K562 treated with DMSO at 1 percent for 24 hours (cell line): ENCODE data around the gene ZNF528. TPM values are rescaled to one million over a fixed set of nuclear protein-coding genes. Genes with fewer than 3 reads are reported as not detected.

Experiments
- total RNA-seq: library from RNA; unstranded; fragments of 300-600 nt; gene quantifications from 2 replicates; pipeline ENCODE4 v1.2.3, GENCODE V29; 2022; ENCODE audit warnings: low read depth; ENCODE audit not compliant: insufficient read depth

ZNF528 gene
- total RNA-seq: 0.82 and 0.93 TPM in 2 replicates

DNA sequence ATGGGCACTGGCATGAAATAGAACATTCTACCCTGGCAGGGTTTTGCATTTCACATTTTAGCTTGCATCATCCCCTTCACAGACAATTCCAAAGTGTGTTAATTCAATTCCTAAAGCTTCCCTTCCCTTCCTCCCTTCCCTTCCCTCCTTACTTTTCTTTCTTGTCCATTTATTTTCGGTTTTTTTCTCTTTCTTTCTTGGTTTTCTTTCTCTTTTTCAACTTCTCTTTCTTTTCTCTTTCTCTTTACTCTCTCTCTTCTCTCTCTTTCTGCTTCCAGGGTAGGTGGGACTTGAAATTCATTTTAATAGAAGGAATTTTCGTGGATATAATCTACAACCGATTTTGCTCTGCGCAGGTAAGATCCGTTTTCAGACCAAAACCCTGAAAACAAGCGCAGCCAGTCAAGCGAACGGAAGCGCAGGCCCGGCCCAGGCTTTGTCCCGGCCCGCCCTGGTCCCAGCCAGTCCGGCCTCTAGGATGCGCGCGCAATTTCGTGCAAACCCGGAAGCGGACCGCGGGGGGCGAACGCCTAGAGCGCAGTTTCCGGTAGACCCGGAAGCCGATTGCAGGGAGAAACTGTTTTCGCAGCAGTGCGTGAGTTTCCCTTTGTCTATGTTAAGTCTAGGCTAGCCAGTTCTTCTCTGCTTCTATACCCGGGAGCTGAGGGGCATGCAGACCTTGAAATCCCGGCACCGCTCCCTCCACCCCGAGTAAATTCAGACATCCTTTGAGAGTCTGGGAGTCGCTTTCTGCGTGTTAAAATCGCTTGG lies at the start of gene ZNF528:
Gene ZNF528 (plus strand): TSS at position 540 of the 771 bp plus-strand sequence. CDS start 4,165 bp downstream, outside the sequence.

DNA sequence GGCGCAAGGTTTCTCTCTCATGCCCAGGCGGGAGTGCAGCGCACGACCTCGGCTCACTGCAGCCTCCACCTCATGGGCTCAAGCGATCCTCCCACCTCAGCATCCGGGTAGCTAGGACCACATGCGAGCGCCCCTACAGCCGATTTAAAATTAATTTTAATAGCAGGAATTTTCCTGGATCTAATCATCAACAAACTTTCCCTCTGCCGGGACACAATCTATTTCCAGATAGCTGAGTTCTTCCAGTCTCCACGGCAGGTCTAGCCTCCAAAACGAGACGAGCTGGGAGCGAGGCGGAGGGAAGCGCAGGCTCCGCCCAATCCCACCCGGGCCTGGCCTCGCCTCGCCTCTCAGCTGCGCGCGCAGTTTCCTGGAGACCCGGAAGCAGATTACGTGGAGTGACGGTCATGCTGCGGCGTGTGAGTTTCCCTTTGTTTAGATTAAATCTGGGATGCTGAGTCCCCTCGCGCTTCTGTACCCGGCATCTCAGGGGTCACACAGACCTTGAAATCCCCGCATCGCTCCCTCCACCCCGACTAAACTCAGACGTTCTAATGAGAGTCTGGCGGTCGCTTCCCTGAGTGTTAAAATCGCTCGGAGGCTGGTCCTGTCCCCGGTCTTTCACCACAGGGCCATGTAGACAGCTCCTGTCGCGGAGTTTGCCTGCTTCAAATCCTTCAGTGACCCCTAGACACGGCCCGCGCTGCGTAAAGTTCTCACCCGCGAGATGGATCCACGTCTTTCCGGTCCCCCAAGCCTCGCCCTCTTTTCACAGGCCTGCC lies 27.9 kb upstream of the ZNF528 start, which contains the start of gene ZNF880:
Gene ZNF880 (plus strand): TSS at position 365 of the 782 bp plus-strand sequence. CDS start 43 bp downstream, at position 408.

DNA sequence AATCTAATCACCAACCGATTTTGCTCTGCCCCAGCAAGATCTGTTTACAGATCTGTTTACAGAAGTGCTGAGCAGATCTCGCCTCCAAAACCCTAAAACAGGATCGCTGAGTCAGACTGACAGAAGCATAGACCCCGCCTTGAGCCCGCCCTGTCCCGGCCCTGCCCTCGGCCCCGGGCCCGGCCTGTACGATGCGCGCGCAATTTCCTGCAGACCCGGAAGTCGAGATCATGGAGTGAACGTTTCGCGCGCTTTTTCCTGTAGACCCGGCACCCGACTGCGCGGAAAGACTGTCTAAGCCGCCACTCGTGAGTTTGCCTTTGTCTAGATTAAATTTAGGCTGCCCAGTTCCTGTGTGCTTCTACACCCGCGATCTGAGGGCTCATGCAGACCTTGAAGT lies 31.3 kb downstream of the ZNF528 start, which contains the start of gene ZNF534:
Gene ZNF534 (plus strand): TSS at position 212 of the 400 bp plus-strand sequence. CDS start 2,327 bp downstream, outside the sequence.

DNA sequence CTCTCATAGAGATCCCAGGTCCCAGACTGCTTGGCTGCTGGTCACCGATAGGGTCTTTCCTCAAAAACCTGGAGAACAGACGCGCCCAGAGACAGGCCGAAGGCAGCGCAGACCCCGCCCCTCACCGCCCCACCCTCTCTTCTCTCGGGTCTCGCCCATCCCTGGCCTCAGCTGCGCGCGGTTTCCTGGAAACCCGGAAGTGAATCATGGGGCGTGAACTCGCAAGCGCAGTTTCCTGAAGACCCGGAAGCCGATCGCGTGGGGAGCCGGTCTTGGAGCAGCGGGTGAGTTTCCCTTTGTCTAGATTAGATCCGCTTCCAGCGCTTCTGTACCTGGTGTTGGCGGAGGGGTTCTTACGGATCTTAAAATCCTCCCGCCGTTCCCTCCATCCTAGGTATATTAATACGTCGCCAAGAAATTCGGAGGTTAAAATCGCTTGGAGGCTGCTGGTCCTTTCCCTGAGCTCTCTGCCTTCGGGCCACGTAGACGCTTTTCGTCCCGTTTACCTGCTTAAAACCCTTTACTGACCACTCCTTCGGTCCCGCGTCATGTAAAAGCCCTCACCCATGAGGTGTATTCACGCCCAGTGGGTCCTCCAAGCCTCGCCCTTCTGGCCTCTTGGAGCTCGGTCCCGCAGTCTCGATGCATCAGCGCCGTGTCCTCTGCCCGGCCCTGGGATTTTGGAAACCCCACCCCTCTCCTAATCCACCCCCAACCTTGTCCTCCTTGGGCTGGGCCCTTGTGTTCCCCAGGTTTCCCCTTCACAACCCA lies 55.9 kb downstream of the ZNF528 start, which contains the start of gene ZNF578:
Gene ZNF578 (plus strand): TSS at position 230 of the 771 bp plus-strand sequence. CDS start 48,293 bp downstream, outside the sequence.

Other genes starting within 250 kb of the ZNF528 start
- 0.54 and 0.94 TPM in 2 replicates for gene ZNF836, start 226.2 kb upstream of the ZNF528 start, total RNA-seq
- gene PPP2R1A, start 207.8 kb upstream of the ZNF528 start, total RNA-seq: 143 and 145 TPM in 2 replicates
- gene ZNF766, start 128.3 kb upstream of the ZNF528 start, total RNA-seq: 2.9 and 4.0 TPM in 2 replicates
- gene ZNF480, start 100.7 kb upstream of the ZNF528 start, total RNA-seq: 2.6 and 6.0 TPM in 2 replicates
- gene ZNF610, start 61.6 kb upstream of the ZNF528 start, total RNA-seq: not detected in 2 replicates
- gene ZNF880, start 27.9 kb upstream of the ZNF528 start, total RNA-seq: not detected in 2 replicates
- 0.50 TPM in 1 of 2 replicates, not detected in the other for gene ZNF534, start 31.3 kb downstream of the ZNF528 start, total RNA-seq
- not detected in 2 replicates for gene ZNF578, start 55.7 kb downstream of the ZNF528 start, total RNA-seq
- 1.3 and 1.6 TPM in 2 replicates for gene ZNF808, start 129.8 kb downstream of the ZNF528 start, total RNA-seq
- 4.4 and 4.7 TPM in 2 replicates for gene ZNF701, start 172.4 kb downstream of the ZNF528 start, total RNA-seq
- gene ZNF83, start 240.5 kb downstream of the ZNF528 start, total RNA-seq: 17.7 and 21.4 TPM in 2 replicates